HepG2 (cell line): ENCODE data around the gene GMPPA. TPM values are rescaled to one million over a fixed set of nuclear protein-coding genes. Genes with fewer than 3 reads are reported as not detected.

Experiments
- ATAC-seq: fragments of 200-7000 bp; cut with Tn5 transposase; 3 replicates; pipeline ENCODE4 v1.9.1; 2020; ENCODE audit warnings: mild to moderate bottlenecking, moderate library complexity
- BruUV-seq: library from RNA; stranded (reverse); fragments of 400-500 nt; replicated peaks from 2 replicates; lab custom pipeline; 2021; lab: Mats Ljungman, UMichigan
- CTCF ChIA-PET: fragments of 300-600 bp; formaldehyde crosslinking; extraction: SDS; loops from one replicate; lab custom pipeline; 2021; ENCODE audit warnings: low total read pairs, inconsistent platforms, low intra/inter-chr PET ratio; lab: Yijun Ruan, JAX
- POLR2A ChIA-PET: fragments of 350-600 bp; sonication (Branson Sonifier 250); formaldehyde crosslinking; loops from one replicate; lab custom pipeline; 2020; ENCODE audit warnings: antibody characterized with exemption, inconsistent platforms; lab: Yijun Ruan, JAX
- DNase-seq: peaks from one replicate; pipeline ENCODE4 v3.0.0-alpha.2; 2015; ENCODE audit warnings: low spot score
- FAIRE-seq: peaks from 3 replicates; lab custom pipeline; 2011; peaks lifted over from hg19 to GRCh38; lab: Jason Lieb, UNC
- H2AFZ ChIP-seq: one replicate; pipeline ENCODE4 v1.6.1; 2011; ENCODE audit warnings: low read length, inconsistent platforms
- H3K27ac ChIP-seq: fragments of 300-600 bp; 3 replicates; pipeline ENCODE4 v1.8.0; 2011; ENCODE audit warnings: mixed run types, mild to moderate bottlenecking, mixed read lengths, low read length, inconsistent platforms; ENCODE audit not compliant: insufficient read depth; ENCODE audit errors: extremely low read length
- H3K27me3 ChIP-seq, 2 experiments: fragments of 200-600 bp in 1 of 2; 2 replicates in 1 of 2; 3 replicates in 1 of 2; pipeline versions ENCODE4 v1.6.0 to v1.8.0; 2011; ENCODE audit warnings: low read length in 2 of 2, mild to moderate bottlenecking in 2 of 2, moderate library complexity in 2 of 2, inconsistent platforms in 1 of 2; ENCODE audit not compliant: insufficient read depth in 2 of 2, control insufficient read depth in 1 of 2
- H3K36me3 ChIP-seq, 2 experiments: fragments of 200-600 bp in 1 of 2; replicated peaks in 1 of 2; 2 replicates in 1 of 2; 3 replicates in 1 of 2; pipeline versions ENCODE4 v1.5.1 to v1.8.0; 2011; ENCODE audit warnings: low read length in 2 of 2, inconsistent platforms in 1 of 2; ENCODE audit not compliant: insufficient read depth in 2 of 2, control insufficient read depth in 1 of 2
- H3K4me1 ChIP-seq: 2 replicates; pipeline ENCODE4 v1.5.1; 2012; ENCODE audit warnings: low read length, inconsistent platforms; ENCODE audit not compliant: insufficient read depth
- H3K4me2 ChIP-seq: 2 replicates; pipeline ENCODE4 v1.6.0; 2011; ENCODE audit warnings: low read depth, low read length, inconsistent platforms
- H3K4me3 ChIP-seq, 3 experiments: fragments of 200-600 bp in 1 of 3; sonication (generic), shearing (Covaris generic) in 1 of 3; replicated peaks in 1 of 3; 2 replicates each; pipeline ENCODE4 v1.5.1; 2011 to 2016; ENCODE audit warnings: low read length in 3 of 3, inconsistent platforms in 2 of 3, low read depth in 2 of 3, mild to moderate bottlenecking in 2 of 3, control low read depth in 1 of 3, mixed read lengths in 1 of 3; ENCODE audit not compliant: insufficient read depth in 1 of 3
- H3K79me2 ChIP-seq: one replicate; pipeline ENCODE4 v1.6.1; 2011; ENCODE audit warnings: low read length, inconsistent platforms; ENCODE audit not compliant: insufficient read depth
- H3K9ac ChIP-seq: 2 replicates; pipeline ENCODE4 v1.6.0; 2011; ENCODE audit warnings: mild to moderate bottlenecking, low read depth, low read length, inconsistent platforms; ENCODE audit not compliant: insufficient read depth
- H3K9me3 ChIP-seq: 2 replicates; pipeline ENCODE4 v1.5.1; 2012; ENCODE audit warnings: mild to moderate bottlenecking, low read length
- H4K20me1 ChIP-seq: 2 replicates; pipeline ENCODE4 v1.6.0; 2011; ENCODE audit warnings: inconsistent platforms, mild to moderate bottlenecking, low read length, moderate library complexity; ENCODE audit not compliant: insufficient read depth
- BRCA1 ChIP-seq: sonication (generic); formaldehyde crosslinking; IDR thresholded peaks from 2 replicates; pipeline ENCODE4 v1.4.0; 2020; ENCODE audit warnings: missing genetic modification reagents
- CCAR2 ChIP-seq: fragments of 200-400 bp; formaldehyde crosslinking; optimal IDR thresholded peaks from 2 replicates; pipeline ENCODE3; 2018; ENCODE audit warnings: low read depth, mild to moderate bottlenecking, low read length, moderate library complexity
- FOXA1 ChIP-seq, 2 experiments: fragments of 450-650 bp in 1 of 2; sonication (generic) in 1 of 2; formaldehyde crosslinking in 1 of 2; IDR thresholded peaks; 2 replicates each; pipeline versions ENCODE4 v1.4.0 to v1.6.1; 2016 to 2020; ENCODE audit warnings: missing genetic modification reagents in 1 of 2
- GTF3A ChIP-seq: sonication (generic); formaldehyde crosslinking; conservative IDR thresholded peaks from 2 replicates; pipeline ENCODE4 v1.4.0; 2020; ENCODE audit warnings: mild to moderate bottlenecking, missing genetic modification reagents
- MED8 ChIP-seq: sonication (generic); formaldehyde crosslinking; IDR thresholded peaks from 2 replicates; pipeline ENCODE4 v1.8.1; 2023; ENCODE audit warnings: mild to moderate bottlenecking, missing genetic modification reagents; ENCODE audit not compliant: insufficient replicate concordance
- MTA1 ChIP-seq: sonication (generic); formaldehyde crosslinking; IDR thresholded peaks from 2 replicates; pipeline ENCODE4 v1.4.0; 2020; ENCODE audit warnings: missing genetic modification reagents, mild to moderate bottlenecking, borderline replicate concordance
- SALL2 ChIP-seq: sonication (generic); formaldehyde crosslinking; IDR thresholded peaks from 2 replicates; pipeline ENCODE4 v1.8.1; 2023; ENCODE audit warnings: mild to moderate bottlenecking, missing genetic modification reagents, inconsistent platforms
- SMARCC2 ChIP-seq: fragments of 450-650 bp; IDR thresholded peaks from 2 replicates; pipeline ENCODE4 v1.6.1; 2017; ENCODE audit warnings: antibody characterized with exemption, mild to moderate bottlenecking
- TEF ChIP-seq: sonication (generic); formaldehyde crosslinking; IDR thresholded peaks from 2 replicates; pipeline ENCODE4 v1.5.0; 2020; ENCODE audit warnings: missing genetic modification reagents
- TOPORS ChIP-seq: sonication (generic); formaldehyde crosslinking; IDR thresholded peaks from 2 replicates; pipeline ENCODE4 v1.8.0; 2023; ENCODE audit warnings: mild to moderate bottlenecking, missing genetic modification reagents
- ZNF562 ChIP-seq: sonication (generic); formaldehyde crosslinking; IDR thresholded peaks from 2 replicates; pipeline ENCODE4 v1.8.0; 2022; ENCODE audit warnings: missing genetic modification reagents, borderline replicate concordance
- WGBS: methylation state at CpG from one replicate; pipeline ENCODE4 v1.1.6; 2017; ENCODE audit warnings: low lambda C conversion rate; 5-methylcytosine and 5-hydroxymethylcytosine counted together
- in situ Hi-C: cut with HindIII; loops from 2 replicates; pipeline ENCODE4 v1.10.0; 2017; ENCODE audit warnings: low pct_unique_long_range_greater_than_20kb; ENCODE audit not compliant: extremely low pct_ligation_motif_present
- intact Hi-C: fragments of 100-400 bp; cut with micrococcal nuclease; formaldehyde crosslinking; loops from one replicate; pipeline ENCODE4 v1.10.0; 2022; ENCODE audit not compliant: unreplicated experiment
- polyA plus RNA-seq, 8 experiments: library from polyadenylated mRNA; depleted of rRNA in 3 of 8; stranded (reverse) in 7 of 8; unstranded in 1 of 8; fragments of >200 nt; fragmentation: Illumina TruSeq in 4 of 8; extraction: Trizol in 4 of 8; gene quantifications; 2 replicates each; pipeline versions ENCODE4 v1.2.1 to v1.2.3, GENCODE V29; 2011 to 2016; ENCODE audit warnings: low read depth in 4 of 8, missing spikeins in 1 of 8, mixed read lengths in 1 of 8; ENCODE audit not compliant: insufficient read depth in 1 of 8
- total RNA-seq, 5 experiments: library from RNA; depleted of rRNA; stranded (reverse); fragments of >200 nt; fragmentation: Illumina TruSeq; extraction: Trizol; gene quantifications; 2 replicates each; pipeline ENCODE4 v1.2.3, GENCODE V29; 2016; ENCODE audit warnings: low read depth in 1 of 5
- TF ChIP-seq, protein P1 (sequence below): sonication (generic); formaldehyde crosslinking; IDR thresholded peaks from 2 replicates; pipeline ENCODE4 v1.8.1; 2023; ENCODE audit warnings: mild to moderate bottlenecking, moderate library complexity, missing genetic modification reagents
- TF ChIP-seq, protein P2 (sequence below): sonication (generic); formaldehyde crosslinking; IDR thresholded peaks from 2 replicates; pipeline ENCODE4 v1.4.0; 2020; ENCODE audit warnings: mild to moderate bottlenecking, missing genetic modification reagents

The GMPPA gene
- total and polyA plus RNA-seq, 2 of the 13 experiments (the other 11 are each of a cell fraction or from before 2014, with no cell fraction given), result 81.1 to 106 TPM

- intact Hi-C loops (no loop called here), in situ Hi-C loops (no loop called here)
- no TSS peak for BruUV-seq
- no peak overlapping the region for H3K9ac ChIP-seq
- H2AFZ ChIP-seq, result no peak overlapping the region
- ATAC-seq, result no peak
- no peak overlapping the region for H3K4me3 ChIP-seq
- WGBS, result 45% methylated on average over 10 of the region's 10 CpGs
- no peak overlapping the region for H3K4me2 ChIP-seq
- POLR2A ChIA-PET, result interaction anchor here (0.9 kb wide), 1 partner anchor 10 kb away, joined by 3 read pairs; no protein-coding TSS in a partner anchor
- H3K27me3 ChIP-seq, result peaks cover 31 to 88% of the 10 kb centered on the region in 2 experiments
- no peak for FAIRE-seq
- no peaks in the 10 kb centered on the region for H3K79me2 ChIP-seq
- H3K4me1 ChIP-seq, result no peaks in the 10 kb centered on the region
- H3K27ac ChIP-seq, result no peak overlapping the region
- H3K36me3 ChIP-seq, result no peaks in the 10 kb centered on the region
- H3K9me3 ChIP-seq, result no peaks in the 10 kb centered on the region
- CTCF ChIA-PET, result no interaction called here
- no peak for DNase-seq
- TF ChIP-seq SALL2 (CRISPR knock-in tag) (no peak), CCAR2 (no peak), ZNF562 (CRISPR knock-in tag) (no peak)
- TF ChIP-seq, protein P1, sequence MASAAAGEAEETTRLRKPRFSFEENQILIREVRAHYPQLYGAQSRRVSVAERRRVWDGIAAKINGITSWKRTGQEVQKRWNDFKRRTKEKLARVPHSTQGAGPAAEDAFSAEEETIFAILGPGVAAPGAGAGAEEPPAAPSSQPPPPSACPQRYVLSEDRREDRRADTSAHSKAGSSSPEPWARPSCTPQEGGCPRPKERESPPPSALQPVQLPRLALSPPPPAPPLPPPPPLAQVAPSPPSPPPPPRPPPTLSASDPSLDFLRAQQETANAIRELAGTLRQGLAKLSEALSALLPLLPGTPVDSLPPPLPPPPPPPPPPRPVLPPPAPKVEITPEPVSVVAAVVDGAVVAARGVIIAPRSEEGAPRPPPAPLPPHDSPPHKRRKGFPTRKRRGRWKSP, result no peak
- H4K20me1 ChIP-seq, result no peaks in the 10 kb centered on the region; the same call in 1 of the 2 replicates
Observed at GRCh38 chr2:219453671-219454590, 44.8 kb upstream of the GMPPA start.

DNA sequence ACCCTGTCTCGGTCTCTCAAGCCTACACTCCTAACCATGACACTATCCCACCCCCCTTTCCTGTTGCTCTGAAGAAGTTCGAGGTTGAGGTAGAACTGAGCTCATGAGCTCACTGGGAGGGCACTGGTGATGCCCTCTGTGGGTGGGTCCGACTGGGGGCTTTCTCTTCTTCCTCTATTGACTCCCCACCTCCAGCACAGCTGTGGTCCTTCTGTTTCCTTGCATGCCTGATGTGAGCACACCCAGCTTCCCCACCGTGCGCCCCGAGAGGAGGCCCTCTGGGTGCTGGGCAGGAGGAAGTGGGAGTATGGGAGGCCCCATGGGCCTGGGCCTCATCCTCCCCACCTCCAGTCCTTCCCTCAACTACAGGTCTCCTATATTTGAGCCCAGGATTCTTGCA is 43.1 kb upstream of the GMPPA start:
- no peak overlapping the region for H3K4me3 ChIP-seq
- no peak overlapping the region for H3K9ac ChIP-seq
- CTCF ChIA-PET, result no interaction called here
- no peak overlapping the region for H3K4me2 ChIP-seq
- in situ Hi-C loops (no loop called here), intact Hi-C loops (no loop called here)
- ATAC-seq (no peak), FAIRE-seq (no peak), DNase-seq (no peak)
- TF ChIP-seq MED8 (CRISPR knock-in tag) (no peak), FOXA1 (IDR thresholded peaks at IDR 0.05) (no peak), FOXA1 (CRISPR knock-in tag; IDR thresholded peaks at IDR 0.05) (no peak), TEF (CRISPR knock-in tag) (no peak), GTF3A (CRISPR knock-in tag) (no peak), BRCA1 (CRISPR knock-in tag) (no peak), SMARCC2 (no peak), MTA1 (no peak), TOPORS (CRISPR knock-in tag) (no peak)
- TF ChIP-seq, protein P2, sequence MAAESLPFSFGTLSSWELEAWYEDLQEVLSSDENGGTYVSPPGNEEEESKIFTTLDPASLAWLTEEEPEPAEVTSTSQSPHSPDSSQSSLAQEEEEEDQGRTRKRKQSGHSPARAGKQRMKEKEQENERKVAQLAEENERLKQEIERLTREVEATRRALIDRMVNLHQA (CRISPR knock-in tag), result no peak
- H3K9me3 ChIP-seq, result no peaks in the 10 kb centered on the region
- peaks cover 10% of the 10 kb centered on the region; the same call in 1 of the 2 replicates for H3K4me1 ChIP-seq
- 28% methylated on average over 6 of the region's 6 CpGs for WGBS
- no peak overlapping the region for H3K27ac ChIP-seq
- BruUV-seq, result no TSS peak
- H3K27me3 ChIP-seq, result peaks cover 16 to 85% of the 10 kb centered on the region in 2 experiments
- POLR2A ChIA-PET, result no interaction called here
- no peaks in the 10 kb centered on the region for H3K79me2 ChIP-seq
- no peak overlapping the region for H2AFZ ChIP-seq
- H3K36me3 ChIP-seq, result no peaks in the 10 kb centered on the region
- no peaks in the 10 kb centered on the region; the same call in 1 of the 2 replicates for H4K20me1 ChIP-seq
